ENCODE results near the gene RPS6KC1. TPM values are rescaled to one million over a fixed set of nuclear protein-coding genes. Genes with fewer than 3 reads are reported as not detected.

RPS6KC1 gene
- total and polyA plus RNA-seq, 9 of the 15 experiments (the other 6 are each of a cell fraction or from before 2014, with no cell fraction given): 4.3 to 34.6 (median 20.9) TPM

GRCh38 chr1:213051127-213051880 is at the start of gene RPS6KC1 (continued):
- TF ChIP-seq, protein P1, sequence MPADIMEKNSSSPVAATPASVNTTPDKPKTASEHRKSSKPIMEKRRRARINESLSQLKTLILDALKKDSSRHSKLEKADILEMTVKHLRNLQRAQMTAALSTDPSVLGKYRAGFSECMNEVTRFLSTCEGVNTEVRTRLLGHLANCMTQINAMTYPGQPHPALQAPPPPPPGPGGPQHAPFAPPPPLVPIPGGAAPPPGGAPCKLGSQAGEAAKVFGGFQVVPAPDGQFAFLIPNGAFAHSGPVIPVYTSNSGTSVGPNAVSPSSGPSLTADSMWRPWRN (IDR thresholded peaks at IDR 0.05; ENCODE audit: low read depth): peak; percentile 75; the same call in 1 of the 2 replicates
- TF ChIP-seq PREB (CRISPR knock-in tag; IDR thresholded peaks at IDR 0.05) (no peak), PHF20 (IDR thresholded peaks at IDR 0.05; ENCODE audit: partially characterized antibody) (peak; percentile 80), ZSCAN32 (CRISPR knock-in tag; IDR thresholded peaks at IDR 0.05) (no peak), MCM5 (IDR thresholded peaks at IDR 0.05; ENCODE audit: low read depth) (no peak), FOXP1 (CRISPR knock-in tag; IDR thresholded peaks at IDR 0.05) (no peak; the same call in 1 of the 2 replicates), RERE (CRISPR knock-in tag; IDR thresholded peaks at IDR 0.05; ENCODE audit: borderline replicate concordance) (no peak), HNRNPH1 (optimal IDR thresholded peaks at IDR 0.05; ENCODE audit: low read depth, low read length) (no peak), TCF3 (CRISPR knock-in tag; IDR thresholded peaks at IDR 0.05) (peak; percentile 77), MED1 (CRISPR knock-in tag; IDR thresholded peaks at IDR 0.05; ENCODE audit: borderline replicate concordance) (no peak), ZNF124 (CRISPR knock-in tag; IDR thresholded peaks at IDR 0.05) (no peak), CEBPZ (IDR thresholded peaks at IDR 0.05; ENCODE audit: borderline replicate concordance, low read depth, low read length) (no peak), BCL6 (CRISPR knock-in tag; IDR thresholded peaks at IDR 0.05) (no peak), CBFA2T3 (IDR thresholded peaks at IDR 0.05) (peak; percentile 72), C11orf30 (IDR thresholded peaks at IDR 0.05; ENCODE audit: low read depth) (peak; percentile 98), TAL1 (IDR thresholded peaks at IDR 0.05) (peak; percentile 55), ARID2 (IDR thresholded peaks at IDR 0.05) (no peak), ZNF41 (CRISPR knock-in tag; conservative IDR thresholded peaks at IDR 0.05) (no peak), FIP1L1 (IDR thresholded peaks at IDR 0.05; ENCODE audit: low read depth, low read length, poor library complexity, severe bottlenecking) (peak; percentile 79)

All from K562 (cell line).